ENCODE results near the gene CADM2. TPM values are rescaled to one million over a fixed set of nuclear protein-coding genes. Genes with fewer than 3 reads are reported as not detected.

CADM2 gene
- total RNA-seq, 1 experiment from 2014 or later, result 0.47 TPM

DNA sequence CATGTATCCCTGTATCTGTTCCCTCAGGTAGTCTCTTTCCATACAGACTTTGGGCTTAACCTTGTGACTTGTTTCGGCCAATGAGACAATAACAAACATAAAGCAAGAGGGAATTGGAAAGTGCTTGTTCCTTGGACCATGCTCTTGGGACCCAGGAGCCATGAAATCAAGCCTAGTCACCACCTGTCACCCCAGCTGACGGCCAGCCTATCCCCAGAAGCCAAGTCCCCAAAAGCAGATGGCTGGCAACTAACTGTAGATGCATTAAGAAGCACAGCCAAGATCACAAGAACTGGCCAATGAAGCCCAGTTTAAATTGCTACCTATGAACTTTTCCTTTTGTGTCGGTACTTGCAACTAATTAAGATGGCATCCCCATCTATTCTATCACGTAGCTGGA lies 822.0 kb downstream of the CADM2 start:
- no peak for TF ChIP-seq EZH2phosphoT487 (IDR thresholded peaks at IDR 0.05; ENCODE audit: borderline replicate concordance, low read length)
- no peak for TF ChIP-seq EZH2 (IDR thresholded peaks at IDR 0.05; ENCODE audit: low read length, unreplicated experiment)
- TF ChIP-seq, protein P1, sequence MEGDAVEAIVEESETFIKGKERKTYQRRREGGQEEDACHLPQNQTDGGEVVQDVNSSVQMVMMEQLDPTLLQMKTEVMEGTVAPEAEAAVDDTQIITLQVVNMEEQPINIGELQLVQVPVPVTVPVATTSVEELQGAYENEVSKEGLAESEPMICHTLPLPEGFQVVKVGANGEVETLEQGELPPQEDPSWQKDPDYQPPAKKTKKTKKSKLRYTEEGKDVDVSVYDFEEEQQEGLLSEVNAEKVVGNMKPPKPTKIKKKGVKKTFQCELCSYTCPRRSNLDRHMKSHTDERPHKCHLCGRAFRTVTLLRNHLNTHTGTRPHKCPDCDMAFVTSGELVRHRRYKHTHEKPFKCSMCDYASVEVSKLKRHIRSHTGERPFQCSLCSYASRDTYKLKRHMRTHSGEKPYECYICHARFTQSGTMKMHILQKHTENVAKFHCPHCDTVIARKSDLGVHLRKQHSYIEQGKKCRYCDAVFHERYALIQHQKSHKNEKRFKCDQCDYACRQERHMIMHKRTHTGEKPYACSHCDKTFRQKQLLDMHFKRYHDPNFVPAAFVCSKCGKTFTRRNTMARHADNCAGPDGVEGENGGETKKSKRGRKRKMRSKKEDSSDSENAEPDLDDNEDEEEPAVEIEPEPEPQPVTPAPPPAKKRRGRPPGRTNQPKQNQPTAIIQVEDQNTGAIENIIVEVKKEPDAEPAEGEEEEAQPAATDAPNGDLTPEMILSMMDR (conservative IDR thresholded peaks at IDR 0.05; ENCODE audit: low read depth, low read length), result no peak
- Histone ChIP-seq H3K27me3 (ENCODE audit: low read length) (no peaks in the 10 kb centered on the region), H3K9ac (ENCODE audit: low read length) (no peak overlapping the region), H3K9me3 (ENCODE audit: low read length) (no peaks in the 10 kb centered on the region), H3K4me2 (ENCODE audit: low read length) (no peak overlapping the region), H3K79me2 (ENCODE audit: low read length) (no peaks in the 10 kb centered on the region), H3K27ac (ENCODE audit: low read length) (no peak overlapping the region), H3K4me1 (ENCODE audit: insufficient read depth, low read length) (peaks cover 16% of the 10 kb centered on the region), H3K4me3 (ENCODE audit: low read length) (no peak overlapping the region), H3K36me3 (ENCODE audit: low read depth, low read length) (no peaks in the 10 kb centered on the region), H3F3A (ENCODE audit: low read length, unreplicated experiment) (no peaks in the 10 kb centered on the region), H3K9me2 (replicated peaks; ENCODE audit: low read length) (no peaks in the 10 kb centered on the region), H2AFZ (ENCODE audit: low read length) (no peak overlapping the region), H4K20me1 (ENCODE audit: low read length) (no peaks in the 10 kb centered on the region)
- DNase-seq (no peak), ATAC-seq (no peak)
- ChIA-PET CTCF (no interaction called here), POLR2A (ENCODE audit: unreplicated experiment) (interaction anchor here (0.6 kb wide), 1 partner anchor 1401 kb away, joined by 3 read pairs; no protein-coding TSS in a partner anchor)
- intact Hi-C loops (cut with micrococcal nuclease), result loop anchor here (1.0 kb wide), 1 partner anchor 21 kb away; no protein-coding TSS in a partner anchor
- BruUV-seq (replicated peaks), result no TSS peak

DNA sequence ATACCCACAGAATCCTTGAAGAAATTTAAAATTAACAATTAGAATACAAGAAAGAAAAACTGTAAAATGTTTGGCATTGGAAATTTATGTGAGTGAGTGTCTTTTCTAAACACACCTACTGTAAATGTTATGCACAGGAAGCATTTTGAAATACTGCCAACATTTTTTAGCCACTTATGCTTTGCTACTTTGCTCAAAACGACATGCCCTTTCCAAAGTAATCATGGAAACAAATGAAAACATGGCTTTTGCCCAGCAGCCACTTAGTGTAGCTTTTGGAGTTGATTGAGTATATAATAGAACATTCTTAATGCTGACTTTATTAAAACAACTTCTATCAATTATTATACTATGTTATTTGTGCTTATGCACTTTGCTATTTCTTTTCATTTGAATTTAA lies 823.0 kb downstream of the CADM2 start:
- DNase-seq (peak; percentile 78), ATAC-seq (peak; percentile 70)
- BruUV-seq (replicated peaks), result no TSS peak
- ChIA-PET POLR2A (ENCODE audit: unreplicated experiment) (no interaction called here), CTCF (no interaction called here)
- no peaks in the 10 kb centered on the region for H3K9me3 ChIP-seq (ENCODE audit: low read length)
- no peaks in the 10 kb centered on the region for H3K36me3 ChIP-seq (ENCODE audit: low read depth, low read length)
- intact Hi-C loops (cut with micrococcal nuclease), result loop anchor here (1.0 kb wide), 1 partner anchor 22 kb away; no protein-coding TSS in a partner anchor
- no peak overlapping the region for H2AFZ ChIP-seq (ENCODE audit: low read length)
- peak overlapping the region; percentile 14; the same call in 1 of the 2 replicates for H3K4me2 ChIP-seq (ENCODE audit: low read length)
- H3K4me3 ChIP-seq (ENCODE audit: low read length), result no peak overlapping the region
- no peak overlapping the region for H3K9ac ChIP-seq (ENCODE audit: low read length)
- H3F3A ChIP-seq (ENCODE audit: low read length, unreplicated experiment), result no peaks in the 10 kb centered on the region
- H3K79me2 ChIP-seq (ENCODE audit: low read length), result no peaks in the 10 kb centered on the region
- no peaks in the 10 kb centered on the region for H3K9me2 ChIP-seq (replicated peaks; ENCODE audit: low read length)
- H4K20me1 ChIP-seq (ENCODE audit: low read length), result no peaks in the 10 kb centered on the region
- no peak overlapping the region for H3K27ac ChIP-seq (ENCODE audit: low read length)
- TF ChIP-seq EZH2 (IDR thresholded peaks at IDR 0.05; ENCODE audit: low read length, unreplicated experiment), result no peak
- no peak for TF ChIP-seq EZH2phosphoT487 (IDR thresholded peaks at IDR 0.05; ENCODE audit: borderline replicate concordance, low read length)
- TF ChIP-seq, protein P1 (conservative IDR thresholded peaks at IDR 0.05; ENCODE audit: low read depth, low read length), result no peak
- no peaks in the 10 kb centered on the region for H3K27me3 ChIP-seq (ENCODE audit: low read length)
- H3K4me1 ChIP-seq (ENCODE audit: insufficient read depth, low read length), result peaks cover 25% of the 10 kb centered on the region

DNA sequence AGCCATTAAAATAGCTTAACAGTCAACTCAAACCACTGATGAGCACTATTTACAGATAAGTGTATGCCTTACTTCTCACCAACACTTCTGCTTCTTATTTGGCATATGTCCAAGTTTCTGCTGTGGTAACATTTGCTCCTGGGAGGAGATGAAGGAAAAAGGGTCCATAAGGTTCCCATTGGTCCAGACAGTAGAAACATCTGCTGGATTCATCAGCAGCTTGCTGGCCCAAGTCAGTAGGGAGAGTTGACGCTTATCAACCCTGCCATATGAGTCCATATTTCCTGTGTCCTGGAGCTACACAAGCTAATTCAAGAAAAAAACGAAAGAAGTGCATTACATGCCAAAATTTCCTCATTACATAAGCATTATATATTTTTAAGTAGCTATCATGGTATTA lies 824.5 kb downstream of the CADM2 start:
- Histone ChIP-seq H3K9me2 (replicated peaks; ENCODE audit: low read length) (no peaks in the 10 kb centered on the region), H3K9ac (ENCODE audit: low read length) (no peak overlapping the region), H3K36me3 (ENCODE audit: low read depth, low read length) (no peaks in the 10 kb centered on the region), H3K27ac (ENCODE audit: low read length) (no peak overlapping the region), H2AFZ (ENCODE audit: low read length) (no peak overlapping the region), H3K27me3 (ENCODE audit: low read length) (no peaks in the 10 kb centered on the region), H3K4me1 (ENCODE audit: insufficient read depth, low read length) (peaks cover 25% of the 10 kb centered on the region), H3F3A (ENCODE audit: low read length, unreplicated experiment) (no peaks in the 10 kb centered on the region), H3K4me2 (ENCODE audit: low read length) (no peak overlapping the region), H3K9me3 (ENCODE audit: low read length) (no peaks in the 10 kb centered on the region), H3K4me3 (ENCODE audit: low read length) (no peak overlapping the region), H3K79me2 (ENCODE audit: low read length) (no peaks in the 10 kb centered on the region), H4K20me1 (ENCODE audit: low read length) (no peaks in the 10 kb centered on the region)
- ATAC-seq (no peak), DNase-seq (no peak)
- TF ChIP-seq, protein P1 (conservative IDR thresholded peaks at IDR 0.05; ENCODE audit: low read depth, low read length), result no peak
- TF ChIP-seq EZH2 (IDR thresholded peaks at IDR 0.05; ENCODE audit: low read length, unreplicated experiment) (no peak), EZH2phosphoT487 (IDR thresholded peaks at IDR 0.05; ENCODE audit: borderline replicate concordance, low read length) (no peak)
- POLR2A ChIA-PET (ENCODE audit: unreplicated experiment), result no interaction called here
- CTCF ChIA-PET, result no interaction called here
- intact Hi-C loops (cut with micrococcal nuclease), result no loop called here
- BruUV-seq (replicated peaks), result no TSS peak
